ENCODE data around the gene ATP8B3.
A peak's percentile ranks its signal among the peaks of the same experiment; 100 is the strongest.

DNA sequence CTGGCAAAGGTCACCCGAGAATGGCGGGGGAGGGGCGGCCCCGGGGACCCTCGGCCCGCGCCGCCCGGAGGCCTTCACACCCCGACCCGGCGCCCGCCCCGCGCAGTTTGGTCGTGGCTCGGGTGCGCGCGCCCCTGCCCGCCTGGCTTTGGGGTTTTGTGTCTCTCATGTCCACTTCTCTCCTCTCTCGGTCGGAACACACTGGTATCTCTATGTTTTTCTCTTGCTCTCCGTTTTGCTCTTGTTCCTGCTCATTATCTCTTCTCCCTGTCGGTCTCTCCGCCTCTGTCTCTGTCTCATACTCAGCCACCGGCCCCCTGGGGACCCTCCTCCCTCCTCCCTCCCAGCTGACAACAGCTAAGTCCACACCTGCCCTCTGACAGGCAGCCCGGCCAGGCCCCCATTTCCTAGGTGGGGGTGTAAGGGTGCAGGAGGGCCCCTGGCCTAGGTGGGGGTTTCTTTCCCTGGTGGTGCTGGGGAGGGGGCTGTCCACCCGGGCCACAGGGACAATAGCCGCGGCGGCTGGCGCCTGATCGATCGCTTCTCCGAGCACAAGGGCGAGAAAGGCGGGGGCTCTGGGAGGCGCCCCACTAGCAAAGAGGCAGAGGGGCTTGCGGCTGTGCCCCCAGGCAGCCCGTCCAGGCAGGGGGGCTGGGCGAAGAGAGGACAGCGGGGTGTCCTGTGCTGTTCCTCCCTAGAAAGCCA lies 56.5 kb downstream of the ATP8B3 start:
- TF ChIP-seq, protein P1, sequence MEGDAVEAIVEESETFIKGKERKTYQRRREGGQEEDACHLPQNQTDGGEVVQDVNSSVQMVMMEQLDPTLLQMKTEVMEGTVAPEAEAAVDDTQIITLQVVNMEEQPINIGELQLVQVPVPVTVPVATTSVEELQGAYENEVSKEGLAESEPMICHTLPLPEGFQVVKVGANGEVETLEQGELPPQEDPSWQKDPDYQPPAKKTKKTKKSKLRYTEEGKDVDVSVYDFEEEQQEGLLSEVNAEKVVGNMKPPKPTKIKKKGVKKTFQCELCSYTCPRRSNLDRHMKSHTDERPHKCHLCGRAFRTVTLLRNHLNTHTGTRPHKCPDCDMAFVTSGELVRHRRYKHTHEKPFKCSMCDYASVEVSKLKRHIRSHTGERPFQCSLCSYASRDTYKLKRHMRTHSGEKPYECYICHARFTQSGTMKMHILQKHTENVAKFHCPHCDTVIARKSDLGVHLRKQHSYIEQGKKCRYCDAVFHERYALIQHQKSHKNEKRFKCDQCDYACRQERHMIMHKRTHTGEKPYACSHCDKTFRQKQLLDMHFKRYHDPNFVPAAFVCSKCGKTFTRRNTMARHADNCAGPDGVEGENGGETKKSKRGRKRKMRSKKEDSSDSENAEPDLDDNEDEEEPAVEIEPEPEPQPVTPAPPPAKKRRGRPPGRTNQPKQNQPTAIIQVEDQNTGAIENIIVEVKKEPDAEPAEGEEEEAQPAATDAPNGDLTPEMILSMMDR (conservative IDR thresholded peaks at IDR 0.05; ENCODE audit: low read depth, low read length): no peak
- peak; percentile 57 for TF ChIP-seq EZH2 (IDR thresholded peaks at IDR 0.05; ENCODE audit: borderline replicate concordance, low read depth, low read length, poor library complexity, severe bottlenecking)
